CD4-positive, alpha-beta T cell (primary cell): ENCODE measurements around the gene TMEM145. TPM values are rescaled to one million over a fixed set of nuclear protein-coding genes. Genes with fewer than 3 reads are reported as not detected.

Experiments
- ATAC-seq: fragments of 200-7000 bp; cut with Tn5 transposase; one replicate; pipeline ENCODE4 v1.10.0; 2022; ENCODE audit warnings: mild to moderate bottlenecking; ENCODE audit not compliant: poor library complexity
- CTCF ChIA-PET: fragments of 350-600 bp; sonication (Branson Sonifier 250); formaldehyde crosslinking; loops from one replicate; lab custom pipeline; 2021; ENCODE audit warnings: antibody characterized with exemption, inconsistent platforms; lab: Charles Lee
- POLR2A ChIA-PET: fragments of 350-600 bp; sonication (Branson Sonifier 250); formaldehyde crosslinking; loops from one replicate; lab custom pipeline; 2021; ENCODE audit warnings: antibody characterized with exemption, inconsistent platforms; lab: Charles Lee
- DNase-seq, 14 experiments: peaks; one replicate each; pipeline ENCODE4 v3.0.0-alpha.2; 2013 to 2020; ENCODE audit warnings: mixed read lengths in 2 of 14
- H3K27ac ChIP-seq, 2 donors: one replicate each; pipeline versions ENCODE4 v1.5.1 to v1.7.0; 2013; ENCODE audit warnings: low read length in 2 of 2, low read depth in 1 of 2, mild to moderate bottlenecking in 1 of 2
- H3K27me3 ChIP-seq, 2 experiments: 1 replicate in 1 of 2; 2 replicates in 1 of 2; pipeline versions ENCODE4 v1.6.1 to v1.7.0; 2013; ENCODE audit warnings: low read length in 2 of 2, control low read depth in 1 of 2, mild to moderate bottlenecking in 1 of 2, moderate library complexity in 1 of 2; ENCODE audit not compliant: insufficient read depth in 2 of 2, control insufficient read depth in 1 of 2
- H3K36me3 ChIP-seq: one replicate; pipeline ENCODE4 v1.6.1; 2013; ENCODE audit warnings: low read length, control low read depth; ENCODE audit not compliant: insufficient read depth
- H3K4me1 ChIP-seq: one replicate; pipeline ENCODE4 v1.6.1; 2013; ENCODE audit warnings: low read length, control low read depth; ENCODE audit not compliant: insufficient read depth
- H3K4me3 ChIP-seq: one replicate; pipeline ENCODE4 v1.5.1; 2013; ENCODE audit warnings: mild to moderate bottlenecking, low read length, moderate library complexity
- H3K9me3 ChIP-seq, 2 experiments: 1 replicate in 1 of 2; 2 replicates in 1 of 2; pipeline versions ENCODE4 v1.6.1 to v1.7.0; 2013; ENCODE audit warnings: low read length in 2 of 2, mild to moderate bottlenecking in 2 of 2, control low read depth in 1 of 2, moderate library complexity in 1 of 2; ENCODE audit not compliant: control insufficient read depth in 1 of 2, insufficient read depth in 1 of 2
- H3K27ac Mint-ChIP-seq: one replicate; pipeline ENCODE4 v1.8.0; 2020; ENCODE audit warnings: mixed read lengths
- H3K27me3 Mint-ChIP-seq: one replicate; pipeline ENCODE4 v1.8.0; 2021; ENCODE audit warnings: mixed read lengths
- H3K36me3 Mint-ChIP-seq: one replicate; pipeline ENCODE4 v1.8.0; 2021; ENCODE audit warnings: low read depth, mixed read lengths
- H3K4me1 Mint-ChIP-seq: one replicate; pipeline ENCODE4 v1.8.0; 2021; ENCODE audit warnings: low read depth, mixed read lengths
- H3K4me3 Mint-ChIP-seq: one replicate; pipeline ENCODE4 v1.8.0; 2020; ENCODE audit warnings: mild to moderate bottlenecking, mixed read lengths
- H3K9me3 Mint-ChIP-seq: one replicate; pipeline ENCODE4 v1.8.0; 2020; ENCODE audit warnings: mixed read lengths
- CTCF ChIP-seq: fragments of 200-600 bp; IDR thresholded peaks from one replicate; pipeline ENCODE4 v1.8.0; 2022; ENCODE audit warnings: antibody characterized with exemption, mild to moderate bottlenecking
- intact Hi-C, 2 experiments: fragments of 100-400 bp; cut with DNase I in 1 of 2; cut with micrococcal nuclease in 1 of 2; formaldehyde crosslinking; loops; one replicate each; pipeline versions ENCODE4 v1.15.1 to v1.9.0; 2023 to 2025; cut with DNase I, micrococcal nuclease
- total RNA-seq, 174 experiments: library from RNA in 2 of 174; stranded (reverse) in 2 of 174; gene quantifications; one replicate each; pipeline ENCODE4 v1.2.3 and lab custom pipeline; 2021 to 2026

The TMEM145 gene
- total RNA-seq, 2 experiments from 2014 or later = not detected

- no peak overlapping the region for H3K4me3 ChIP-seq
- no peak for ATAC-seq
Measured at GRCh38 chr19:42313840-42314755, 989 bp downstream of the TMEM145 start.

GRCh38 chr19:42315024-42315423 is 1.9 kb downstream of the TMEM145 start:
- H3K9me3 ChIP-seq = no peaks in the 10 kb centered on the region
- intact Hi-C loops = no loop called here
- Mint-ChIP-seq H3K27ac (no peak overlapping the region), H3K27me3 (peaks cover 43% of the 10 kb centered on the region), H3K9me3 (no peaks in the 10 kb centered on the region), H3K4me3 (no peak overlapping the region), H3K36me3 (no peaks in the 10 kb centered on the region), H3K4me1 (peaks cover 12% of the 10 kb centered on the region)
- ATAC-seq (no peak), DNase-seq (no peak)
- POLR2A ChIA-PET = interaction anchor here (0.6 kb wide), 1 partner anchor 117 kb away, joined by 3 read pairs; no protein-coding TSS in a partner anchor
- H3K36me3 ChIP-seq = no peaks in the 10 kb centered on the region
- H3K27ac ChIP-seq = no peak overlapping the region
- peaks cover 22% of the 10 kb centered on the region for H3K4me1 ChIP-seq
- no peak for TF ChIP-seq CTCF
- no peak overlapping the region for H3K4me3 ChIP-seq
- CTCF ChIA-PET = interaction anchor here (1.0 kb wide), 1 partner anchor 117 kb away, joined by 4 read pairs; no protein-coding TSS in a partner anchor
- H3K27me3 ChIP-seq = peaks cover 19 to 32% of the 10 kb centered on the region in 2 experiments

More at GRCh38 chr19:42313840-42314755, 989 bp downstream of the TMEM145 start:
- H3K4me1 ChIP-seq = peaks cover 22% of the 10 kb centered on the region
- no peaks in the 10 kb centered on the region for H3K36me3 Mint-ChIP-seq
- peaks cover 43% of the 10 kb centered on the region for H3K27me3 Mint-ChIP-seq
- no peaks in the 10 kb centered on the region for H3K36me3 ChIP-seq
- peaks cover 12% of the 10 kb centered on the region for H3K4me1 Mint-ChIP-seq
- no peak overlapping the region for H3K27ac ChIP-seq
- ChIA-PET POLR2A (interaction anchor here (1.0 kb wide), 1 partner anchor 10 kb away, joined by 4 read pairs; no protein-coding TSS in a partner anchor), CTCF (interaction anchor here (1.0 to 1.1 kb wide), 2 partner anchors 18 to 116 kb away, joined by 3 to 4 read pairs; no protein-coding TSS in a partner anchor)
- H3K4me3 Mint-ChIP-seq = no peak overlapping the region
- DNase-seq = no peak
- intact Hi-C loops = no loop called here
- no peaks in the 10 kb centered on the region for H3K9me3 ChIP-seq
- no peaks in the 10 kb centered on the region for H3K9me3 Mint-ChIP-seq
- H3K27me3 ChIP-seq = peaks cover 19 to 32% of the 10 kb centered on the region in 2 experiments
- no peak for TF ChIP-seq CTCF
- no peak overlapping the region for H3K27ac Mint-ChIP-seq

GRCh38 chr19:42316223-42317211 is 3.4 kb downstream of the TMEM145 start:
- ATAC-seq (no peak), DNase-seq (no peak)
- Mint-ChIP-seq H3K4me1 (peaks cover 12% of the 10 kb centered on the region), H3K4me3 (no peak overlapping the region), H3K27ac (no peak overlapping the region), H3K36me3 (no peaks in the 10 kb centered on the region), H3K9me3 (no peaks in the 10 kb centered on the region), H3K27me3 (peaks cover 40% of the 10 kb centered on the region)
- no peak overlapping the region for H3K4me3 ChIP-seq
- TF ChIP-seq CTCF = no peak
- peaks cover 19 to 27% of the 10 kb centered on the region in 2 experiments for H3K27me3 ChIP-seq
- ChIA-PET POLR2A (no interaction called here), CTCF (no interaction called here)
- intact Hi-C loops = no loop called here
- H3K4me1 ChIP-seq = peaks cover 22% of the 10 kb centered on the region
- no peak overlapping the region for H3K27ac ChIP-seq
- no peaks in the 10 kb centered on the region for H3K36me3 ChIP-seq
- no peaks in the 10 kb centered on the region for H3K9me3 ChIP-seq
